Femur (tissue), 1 donor: Measurements from ENCODE around the gene GSX2.
A peak's percentile ranks its signal among the peaks of the same experiment; 100 is the strongest.
"Not testable (repeated sequence)": the region's sequence is repeated elsewhere in the genome, so short reads cannot be mapped to it uniquely, and the experiment has no call there.

Source experiments
- DNase-seq: peaks from one replicate; pipeline ENCODE4 v3.0.0-alpha.2; 2017

Gene GSX2

GRCh38 chr4:54099748-54100574 is at the start of gene GSX2:
GSX2 (plus strand) TSS chr4:54100163; CDS start chr4:54100345, 182 bp downstream.
- no peak for DNase-seq

DNA sequence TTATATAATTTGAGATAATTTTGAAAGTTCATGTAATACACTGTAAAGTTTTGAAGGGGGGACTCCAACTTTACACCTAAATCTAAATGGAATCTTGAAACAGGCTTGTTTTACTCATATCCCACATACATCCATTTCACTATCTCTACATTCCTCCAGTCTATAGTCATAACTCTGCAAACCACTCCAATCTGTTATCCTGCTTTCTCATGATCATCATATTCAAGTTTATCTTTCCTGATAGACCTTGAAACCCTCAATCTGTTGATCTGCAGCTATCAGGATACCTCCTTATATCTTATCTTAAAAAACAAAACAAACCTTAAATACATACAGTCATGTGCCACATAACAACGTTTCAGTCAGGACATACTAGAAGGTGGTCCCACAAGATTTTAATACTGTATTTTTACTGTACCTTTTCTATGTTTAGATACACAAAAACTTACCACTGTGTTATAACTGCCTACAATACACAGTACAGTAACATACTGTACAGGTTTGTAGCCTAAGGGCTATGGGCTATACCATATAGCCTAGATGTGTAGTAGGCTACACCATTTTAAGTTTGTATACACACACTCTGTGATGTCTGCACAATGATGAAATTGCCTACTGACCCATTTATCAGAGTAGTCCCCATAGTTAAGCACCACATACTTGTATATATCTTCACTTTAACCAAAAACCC is 49.6 kb upstream of the GSX2 start:
- DNase-seq, result no peak

DNA sequence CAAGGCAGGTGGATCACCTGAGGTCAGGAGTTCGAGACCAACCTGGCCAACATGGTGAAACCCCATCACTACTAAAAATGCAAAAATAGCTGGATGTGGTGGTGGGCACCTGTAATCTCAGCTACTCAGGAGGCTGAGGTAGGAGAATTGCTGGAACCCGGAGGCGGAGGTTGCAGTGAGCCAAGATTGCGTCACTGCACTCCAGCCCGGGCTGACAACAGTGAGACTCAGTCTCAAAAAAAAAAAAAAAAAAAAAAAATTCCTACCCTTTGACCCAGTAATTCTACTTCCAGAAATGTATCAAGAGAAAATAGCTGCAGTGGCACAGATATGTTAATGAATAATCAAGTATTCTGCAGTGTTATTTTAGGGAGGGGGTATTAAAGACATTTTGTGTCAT is 46.6 kb upstream of the GSX2 start:
- DNase-seq, result not testable (repeated sequence)

DNA sequence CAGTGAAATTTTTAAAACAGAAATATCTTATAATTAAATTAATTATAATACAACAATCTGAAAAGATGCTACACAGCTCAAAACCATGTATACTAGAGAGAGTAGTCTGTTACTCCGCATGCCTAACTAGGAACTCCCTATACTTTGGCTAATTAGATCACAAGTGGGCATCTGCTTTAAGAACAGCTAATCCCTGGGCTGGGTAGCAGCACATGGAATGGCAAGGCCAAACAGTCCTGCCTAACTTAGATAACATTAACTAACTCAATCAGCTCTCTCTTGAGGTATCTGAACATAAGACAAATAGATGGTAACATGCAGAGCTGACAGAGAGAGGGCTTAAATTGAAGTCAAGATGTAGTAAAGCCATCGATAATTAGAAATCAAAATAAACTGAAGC is 45.5 kb upstream of the GSX2 start:
- no peak for DNase-seq

- DNase-seq, result no peak
Observed at GRCh38 chr4:54055494-54055893, 44.5 kb upstream of the GSX2 start.

DNA sequence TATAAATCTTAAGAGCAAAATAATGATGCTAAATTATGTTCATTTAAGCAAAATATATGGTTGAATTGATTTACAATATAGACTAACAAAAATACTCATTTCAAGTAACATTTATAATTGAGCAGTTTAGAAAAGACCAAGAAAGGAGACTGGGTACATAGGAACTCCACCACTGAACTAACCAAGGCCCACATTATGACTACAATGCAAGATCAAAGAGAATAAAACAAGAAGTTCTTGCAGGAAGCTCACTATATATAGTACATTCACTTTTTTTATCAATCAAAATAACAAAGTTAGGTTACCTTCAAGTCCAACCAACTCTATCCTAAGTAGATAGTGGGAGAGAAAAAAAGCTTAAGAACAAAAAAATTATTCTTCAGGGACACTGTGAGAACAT is 43.6 kb upstream of the GSX2 start:
- DNase-seq, result no peak

- DNase-seq, result no peak
Observed at GRCh38 chr4:54058171-54058570, 41.8 kb upstream of the GSX2 start.

GRCh38 chr4:54060116-54060515 is 39.8 kb upstream of the GSX2 start:
- DNase-seq, result no peak

- no peak for DNase-seq
Observed at GRCh38 chr4:54061067-54061466, 38.9 kb upstream of the GSX2 start.

DNA sequence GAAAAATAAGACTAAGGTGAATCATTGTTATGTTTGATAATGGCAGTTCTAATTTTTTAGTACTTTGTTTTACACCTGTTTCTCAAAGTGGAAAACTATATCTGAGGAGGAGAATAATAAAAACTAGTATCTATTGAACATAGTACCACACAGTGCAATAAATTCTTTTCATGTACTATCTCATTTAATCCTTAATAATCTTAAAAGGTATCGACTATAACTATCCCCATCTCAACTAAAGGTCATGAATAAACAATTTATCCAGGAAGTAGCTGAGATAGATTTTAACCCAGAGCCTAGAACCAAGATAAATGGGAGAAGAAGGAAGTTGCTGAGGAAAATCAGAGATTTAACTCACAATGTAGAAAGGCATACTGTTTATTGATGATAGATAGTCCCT is 38.1 kb upstream of the GSX2 start:
- DNase-seq, result no peak

GRCh38 chr4:54062392-54062791 is 37.6 kb upstream of the GSX2 start:
- no peak for DNase-seq

GRCh38 chr4:54063229-54063628 is 36.7 kb upstream of the GSX2 start:
- DNase-seq, result peak; percentile 23

DNA sequence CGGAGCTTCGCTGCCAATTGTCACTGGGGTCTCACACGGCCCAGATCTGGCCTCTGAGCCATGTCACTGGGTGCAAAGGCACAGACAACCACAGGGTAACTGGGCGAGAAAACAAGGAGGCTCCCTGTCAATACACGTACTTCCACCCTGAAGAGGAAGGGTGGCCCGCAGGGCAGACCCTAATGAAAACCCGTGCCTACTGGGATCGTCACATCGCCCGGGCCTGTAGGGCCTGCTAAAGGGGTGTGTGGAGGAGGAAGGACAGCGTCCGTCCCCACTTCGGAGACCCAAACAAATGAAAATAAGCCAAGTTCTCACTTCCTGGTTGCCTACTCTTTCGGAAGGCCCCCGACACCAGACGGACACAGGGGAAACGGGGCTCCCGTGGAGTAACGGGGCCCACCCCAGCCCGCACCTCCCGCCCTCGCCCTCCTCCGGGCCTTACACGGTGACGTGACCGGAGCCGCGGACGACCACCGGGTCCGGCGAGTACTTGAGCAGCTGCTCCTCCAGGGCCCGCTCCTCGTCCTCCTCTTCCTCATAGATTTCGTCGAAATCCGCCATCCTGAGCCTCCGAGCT is 36.1 kb upstream of the GSX2 start:
- peak; percentile 63 for DNase-seq

- peak; percentile 98 for DNase-seq
Observed at GRCh38 chr4:54064317-54065111, 35.4 kb upstream of the GSX2 start, which contains the start of gene CHIC2. CHIC2 (minus strand) TSS chr4:54064605; CDS start chr4:54064300, 305 bp downstream.

DNA sequence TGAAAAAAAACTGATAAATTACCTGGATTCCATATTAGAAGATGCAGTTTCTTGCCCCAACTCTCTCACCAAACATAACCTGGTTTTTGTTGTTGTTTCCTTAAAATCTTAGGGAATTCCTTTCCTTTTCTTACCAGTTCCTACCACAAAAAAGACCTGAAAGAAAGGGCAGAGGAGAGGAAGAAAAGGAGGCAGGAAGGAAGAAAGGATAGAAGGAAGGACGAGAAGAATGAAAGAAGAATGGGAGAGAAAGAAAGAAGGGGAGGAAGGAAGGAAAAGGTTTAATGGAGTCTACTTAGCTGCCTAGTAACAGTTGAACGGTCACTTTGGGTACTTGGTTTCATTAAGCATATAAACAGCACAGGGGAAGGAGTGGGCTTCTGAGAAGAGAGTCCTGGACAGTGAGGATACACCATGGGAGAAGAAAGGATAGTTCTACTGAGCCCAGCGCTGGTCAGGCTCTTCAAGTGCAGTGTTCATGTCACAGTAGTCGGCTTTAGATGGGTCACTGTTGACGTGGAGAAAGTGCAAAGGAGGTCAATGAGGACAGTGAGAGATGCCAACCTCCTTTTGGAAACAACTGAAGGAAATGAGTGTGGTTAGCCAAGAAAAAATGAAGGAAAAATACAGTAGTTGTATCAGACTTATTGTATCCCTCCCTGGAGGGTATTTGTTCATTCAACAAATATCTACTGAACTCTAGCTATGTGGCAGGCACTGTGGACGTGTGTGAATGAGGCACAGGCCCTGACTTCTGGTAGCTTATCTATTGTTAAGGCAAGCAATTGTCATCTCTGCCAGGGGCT is 34.5 kb upstream of the GSX2 start:
- DNase-seq, result no peak

GRCh38 chr4:54066088-54066415 is 33.9 kb upstream of the GSX2 start:
- DNase-seq, result no peak

DNA sequence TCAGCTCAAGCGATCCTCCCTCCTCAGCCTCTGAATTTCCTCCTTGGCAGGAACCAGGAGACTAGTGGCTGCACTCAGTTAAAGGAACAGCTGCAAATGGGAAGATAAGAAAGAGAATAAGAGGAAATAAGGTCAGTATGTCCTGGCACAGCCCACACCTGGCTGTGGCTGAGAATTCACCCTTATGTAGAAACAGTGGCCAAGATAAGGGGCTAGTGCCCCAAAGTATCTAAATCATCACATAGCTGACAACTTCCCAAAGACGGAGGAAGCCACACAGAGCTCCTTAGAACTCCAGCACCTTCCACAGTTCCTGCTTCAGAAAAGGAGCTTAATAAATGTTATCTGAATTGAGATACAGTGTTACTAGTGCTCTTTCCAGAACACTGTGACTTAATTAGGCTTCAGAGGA is 33.2 kb upstream of the GSX2 start:
- no peak for DNase-seq

DNA sequence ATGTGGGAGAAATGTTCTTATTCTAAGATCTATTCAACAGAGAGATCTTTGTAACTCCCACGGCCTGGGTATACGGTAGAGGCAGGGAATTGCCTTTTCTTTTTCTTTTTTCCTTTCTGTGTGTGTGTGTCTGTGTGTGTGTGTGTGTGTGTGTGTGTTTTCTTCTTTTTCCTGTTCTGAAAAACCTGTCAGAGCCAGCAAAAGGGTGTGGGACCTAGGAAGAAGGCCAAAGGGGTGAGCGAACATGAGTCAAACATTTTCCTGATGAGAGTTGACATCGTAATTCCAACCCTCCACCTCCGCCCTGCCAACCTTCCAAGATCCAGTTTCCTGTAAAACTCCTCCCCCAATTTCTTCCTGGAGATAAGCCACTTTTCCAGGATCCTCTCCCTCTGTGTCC is 32.8 kb upstream of the GSX2 start:
- peak; percentile 57 for DNase-seq

DNA sequence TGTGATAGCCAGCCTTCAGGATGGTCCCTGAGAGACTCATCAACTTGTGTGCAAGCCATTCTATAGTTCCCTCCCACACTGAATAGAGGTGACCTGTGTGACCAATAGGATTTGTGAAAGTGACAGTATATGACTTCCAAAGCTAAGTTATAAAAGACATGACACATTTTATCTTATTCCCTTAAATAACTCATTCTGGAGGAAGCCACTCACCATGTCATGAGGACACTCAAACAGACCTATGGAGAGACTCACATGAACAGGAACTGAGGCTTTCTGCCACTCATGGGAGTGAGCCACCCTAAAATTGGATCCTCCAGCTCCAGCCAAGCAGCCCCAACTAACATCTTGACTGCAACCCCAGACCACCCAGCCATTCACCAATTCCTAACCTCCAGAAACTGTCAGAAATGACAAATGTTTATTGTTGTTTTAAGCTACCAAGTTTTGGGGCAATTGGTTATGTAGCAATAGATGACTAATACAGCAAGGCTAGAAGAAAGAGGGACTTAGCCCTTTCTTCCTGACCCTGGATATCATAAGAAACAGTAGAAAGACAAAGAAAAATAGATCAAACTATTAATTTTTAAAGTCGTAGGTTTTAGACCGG is 26.6 kb upstream of the GSX2 start:
- no peak for DNase-seq

- DNase-seq, result no peak
Observed at GRCh38 chr4:54074381-54074780, 25.6 kb upstream of the GSX2 start.

DNA sequence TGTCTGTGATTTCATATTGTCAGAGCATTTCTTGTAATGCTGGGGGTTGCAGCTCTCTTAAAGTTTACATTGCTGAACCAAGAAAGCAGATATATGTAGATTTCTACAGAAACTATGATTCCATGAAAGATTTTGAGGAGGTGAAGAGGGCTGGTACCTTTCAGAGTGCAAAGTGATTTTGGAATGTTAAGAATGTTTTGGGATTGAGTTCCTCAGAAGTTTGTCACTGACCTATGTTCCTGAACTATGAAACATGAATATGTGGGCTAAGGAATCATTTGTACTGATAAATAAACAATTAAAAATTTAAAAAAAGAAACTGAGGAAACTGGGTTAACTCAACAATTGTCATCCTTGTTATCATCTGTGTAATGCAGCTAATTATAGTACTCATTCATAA is 23.3 kb upstream of the GSX2 start:
- no peak for DNase-seq

GRCh38 chr4:54077812-54078211 is 22.2 kb upstream of the GSX2 start:
- no peak for DNase-seq
